Endothelial cell of umbilical vein (primary cell): Measurements from ENCODE around the gene INPP5A. TPM values are rescaled to one million over a fixed set of nuclear protein-coding genes. Genes with fewer than 3 reads are reported as not detected.

Source experiments
- BruUV-seq: library from RNA; stranded (reverse); fragments of 400-500 nt; replicated peaks from 2 replicates; lab custom pipeline; 2021; lab: Mats Ljungman, UMichigan
- CTCF ChIA-PET: fragments of 300-600, 350-600 bp; sonication (Branson Sonifier 250); formaldehyde crosslinking; loops from one replicate; lab custom pipeline; 2021; ENCODE audit warnings: antibody characterized with exemption, inconsistent platforms; lab: Charles Lee
- POLR2A ChIA-PET: fragments of 300-600, 350-600 bp; sonication (Branson Sonifier 250); formaldehyde crosslinking; loops from one replicate; lab custom pipeline; 2021; ENCODE audit warnings: antibody characterized with exemption, inconsistent platforms; lab: Charles Lee
- DNase-seq: peaks from one replicate; pipeline ENCODE4 v3.0.0-alpha.2; 2011; ENCODE audit warnings: low read depth, low spot score
- FAIRE-seq: peaks from 2 replicates; lab custom pipeline; 2011; peaks lifted over from hg19 to GRCh38; lab: Jason Lieb, UNC
- H2AFZ ChIP-seq: 2 replicates; pipeline ENCODE4 v1.6.0; 2012; ENCODE audit warnings: low read depth, low read length, control low read depth, inconsistent platforms
- H3K27ac ChIP-seq: 2 replicates; pipeline ENCODE4 v1.5.1; 2011; ENCODE audit warnings: low read depth, mild to moderate bottlenecking, control low read depth, low read length, moderate library complexity; ENCODE audit not compliant: insufficient read depth
- H3K27me3 ChIP-seq, 2 experiments: 2 replicates each; pipeline versions ENCODE4 v1.6.0 to v1.6.1; 2011; ENCODE audit warnings: low read length in 2 of 2, mixed read lengths in 1 of 2; ENCODE audit not compliant: control insufficient read depth in 2 of 2, insufficient read depth in 2 of 2
- H3K36me3 ChIP-seq, 2 experiments: 2 replicates in 1 of 2; 3 replicates in 1 of 2; pipeline ENCODE4 v1.5.1; 2011; ENCODE audit warnings: low read length in 2 of 2, mild to moderate bottlenecking in 1 of 2, moderate library complexity in 1 of 2; ENCODE audit not compliant: control insufficient read depth in 2 of 2, insufficient read depth in 2 of 2; ENCODE audit errors: extremely low read depth in 1 of 2
- H3K4me1 ChIP-seq: 3 replicates; pipeline ENCODE4 v1.5.1; 2011; ENCODE audit warnings: mild to moderate bottlenecking, low read length; ENCODE audit not compliant: control insufficient read depth, insufficient read depth; ENCODE audit errors: extremely low read depth
- H3K4me2 ChIP-seq: 2 replicates; pipeline ENCODE4 v1.6.1; 2011; ENCODE audit warnings: low read length, control low read depth, mixed read lengths; ENCODE audit not compliant: insufficient read depth
- H3K4me3 ChIP-seq, 3 experiments: fragments of 200-600 bp in 1 of 3; sonication (generic), shearing (Covaris generic) in 1 of 3; replicated peaks in 1 of 3; 2 replicates each; pipeline ENCODE4 v1.5.1; 2011 to 2016; ENCODE audit warnings: control low read depth in 3 of 3, low read length in 3 of 3, mild to moderate bottlenecking in 2 of 3, inconsistent platforms in 1 of 3, low read depth in 1 of 3, moderate library complexity in 1 of 3; ENCODE audit not compliant: insufficient read depth in 1 of 3
- H3K79me2 ChIP-seq: 2 replicates; pipeline ENCODE4 v1.6.0; 2012; ENCODE audit warnings: low read length, inconsistent platforms; ENCODE audit not compliant: control insufficient read depth, insufficient read depth
- H3K9ac ChIP-seq: replicated peaks from 2 replicates; pipeline ENCODE3; 2011; ENCODE audit warnings: low read length, control low read depth; ENCODE audit not compliant: insufficient read depth; ENCODE audit errors: extremely low read depth
- H3K9me1 ChIP-seq: replicated peaks from 3 replicates; pipeline ENCODE4 v1.6.0; 2011; ENCODE audit warnings: mild to moderate bottlenecking, low read length; ENCODE audit not compliant: control insufficient read depth, insufficient read depth; ENCODE audit errors: extremely low read depth
- H3K9me3 ChIP-seq: replicated peaks from 2 replicates; pipeline ENCODE4 v1.5.1; 2012; ENCODE audit warnings: low read length, inconsistent platforms; ENCODE audit not compliant: control insufficient read depth, insufficient read depth
- H4K20me1 ChIP-seq: replicated peaks from 2 replicates; pipeline ENCODE3; 2011; ENCODE audit warnings: mild to moderate bottlenecking, low read length; ENCODE audit not compliant: control insufficient read depth, insufficient read depth; ENCODE audit errors: extremely low read depth
- CTCF ChIP-seq, 2 donors: IDR thresholded peaks; 1 replicate in 1 of 2; 2 replicates in 1 of 2; pipeline ENCODE4 v1.5.1; 2011; ENCODE audit warnings: low read length in 2 of 2, mild to moderate bottlenecking in 2 of 2, moderate library complexity in 2 of 2, control low read depth in 1 of 2, inconsistent platforms in 1 of 2, low read depth in 1 of 2; ENCODE audit not compliant: insufficient read depth in 1 of 2; ENCODE audit errors: extremely low read depth in 1 of 2
- EZH2 ChIP-seq: IDR thresholded peaks from 2 replicates; pipeline ENCODE4 v1.6.1; 2012; ENCODE audit warnings: borderline replicate concordance, low read depth, mild to moderate bottlenecking, moderate library complexity, low read length, inconsistent platforms; ENCODE audit not compliant: severe bottlenecking
- POLR2AphosphoS5 ChIP-seq: IDR thresholded peaks from 2 replicates; pipeline ENCODE4 v1.6.1; 2012; ENCODE audit warnings: low read depth, mild to moderate bottlenecking, control low read depth, low read length, moderate library complexity; ENCODE audit not compliant: insufficient read depth
- dilution Hi-C: fragments of 300-500 bp; cut with MboI; formaldehyde crosslinking; loops from one replicate; pipeline ENCODE4 v1.15.0; 2019; ENCODE audit warnings: low sequenced_read_pairs; ENCODE audit not compliant: extremely low pct_ligation_motif_present
- intact Hi-C: fragments of 100-400 bp; cut with micrococcal nuclease; formaldehyde crosslinking; loops from one replicate; pipeline ENCODE4 v1.10.0; 2022
- polyA plus RNA-seq, 4 experiments: library from polyadenylated mRNA; depleted of rRNA in 3 of 4; stranded (reverse) in 3 of 4; unstranded in 1 of 4; fragments of >200 nt; gene quantifications; 2 replicates each; pipeline versions ENCODE4 v1.2.1 to v1.2.3, GENCODE V29; 2011 to 2012; ENCODE audit warnings: missing spikeins in 1 of 4
- total RNA-seq: library from RNA; stranded (reverse); gene quantifications from 2 replicates; pipeline ENCODE4 v1.2.3, GENCODE V29; 2021

INPP5A gene
- total and polyA plus RNA-seq, 2 donors (not counting 3 experiments of a cell fraction or from before 2014, with no cell fraction given): 22.9 to 33.2 TPM

GRCh38 chr10:132784866-132785722 is 247.5 kb downstream of the INPP5A start:
- H3K79me2 ChIP-seq: no peaks in the 10 kb centered on the region

More at GRCh38 chr10:132784866-132785722, 247.5 kb downstream of the INPP5A start:
- Histone ChIP-seq H3K27me3 (peaks cover 37 to 55% of the 10 kb centered on the region in 2 experiments), H4K20me1 (no peaks in the 10 kb centered on the region), H3K9ac (no peak overlapping the region), H3K36me3 (no peaks in the 10 kb centered on the region), H3K4me1 (no peaks in the 10 kb centered on the region), H3K27ac (no peak overlapping the region), H3K4me2 (no peak overlapping the region), H3K9me3 (no peaks in the 10 kb centered on the region), H2AFZ (no peak overlapping the region), H3K4me3 (no peak overlapping the region), H3K9me1 (no peaks in the 10 kb centered on the region)
- dilution Hi-C loops: no loop called here
- no peak for DNase-seq
- TF ChIP-seq CTCF (IDR thresholded peaks at IDR 0.05; ENCODE audit: extremely low read depth in 1 of 2, insufficient read depth in 1 of 2, low read depth in 1 of 2, low read length in 2 of 2): no peak
- TF ChIP-seq EZH2: peak; percentile 99
- no peak for TF ChIP-seq POLR2AphosphoS5
- intact Hi-C loops: loop anchor here (1.0 to 5.0 kb wide), 2 partner anchors 118 to 131 kb away; no protein-coding TSS in a partner anchor
- POLR2A ChIA-PET: no interaction called here
- no peak for FAIRE-seq
- BruUV-seq: no TSS peak
- CTCF ChIA-PET: no interaction called here
